K562 (cell line): ENCODE measurements around the gene SNRNP70. TPM values are rescaled to one million over a fixed set of nuclear protein-coding genes. Genes with fewer than 3 reads are reported as not detected.
A peak's percentile ranks its signal among the peaks of the same experiment; 100 is the strongest.

ENCODE experiments used
- CHD1 ChIP-seq: fragments of 200-600 bp; sonication (generic); IDR thresholded peaks from one replicate; pipeline ENCODE4 v1.6.1; 2012; ENCODE audit warnings: mild to moderate bottlenecking, moderate library complexity, low read length, inconsistent platforms
- CXXC5 ChIP-seq: fragments of 250-450 bp; sonication (Bioruptor Pico); IDR thresholded peaks from 2 replicates; pipeline ENCODE4 v1.8.0; 2022; ENCODE audit warnings: inconsistent platforms, mild to moderate bottlenecking, moderate library complexity
- ETV1 ChIP-seq: fragments of 450-650 bp; conservative IDR thresholded peaks from 2 replicates; pipeline ENCODE4 v1.6.1; 2016; ENCODE audit warnings: missing genetic modification characterization, control low read depth, low read depth, missing compliant biosample characterization
- HCFC1 ChIP-seq: IDR thresholded peaks from 2 replicates; pipeline ENCODE4 v1.6.1; 2012; ENCODE audit warnings: low read depth, low read length, improper control_type of control experiment
- MEF2D ChIP-seq: conservative IDR thresholded peaks from 2 replicates; pipeline ENCODE4 v1.6.1; 2016; ENCODE audit warnings: low read depth, missing genetic modification characterization, missing compliant biosample characterization
- NUFIP1 ChIP-seq: fragments of 450-650 bp; IDR thresholded peaks from 2 replicates; pipeline ENCODE4 v1.6.1; 2018; ENCODE audit not compliant: partially characterized antibody
- RBM14 ChIP-seq: fragments of 200-400 bp; formaldehyde crosslinking; IDR thresholded peaks from 2 replicates; pipeline ENCODE4 v1.6.1; 2018; ENCODE audit warnings: low read depth, mild to moderate bottlenecking, low read length, moderate library complexity, borderline replicate concordance; ENCODE audit not compliant: insufficient read depth
- TEAD4 ChIP-seq, 2 experiments: sonication (generic) in 1 of 2; formaldehyde crosslinking in 1 of 2; IDR thresholded peaks; 2 replicates each; pipeline versions ENCODE4 v1.6.1 to v1.8.0; 2012 to 2022; ENCODE audit warnings: borderline replicate concordance in 1 of 2, inconsistent platforms in 1 of 2, low read length in 1 of 2, mild to moderate bottlenecking in 1 of 2, missing genetic modification reagents in 1 of 2
- XRCC5 ChIP-seq: fragments of 200-400 bp; formaldehyde crosslinking; IDR thresholded peaks from 2 replicates; pipeline ENCODE4 v1.6.1; 2017; ENCODE audit warnings: low read depth, mild to moderate bottlenecking, low read length
- ZBTB1 ChIP-seq: sonication (generic); formaldehyde crosslinking; IDR thresholded peaks from 2 replicates; pipeline ENCODE4 v1.8.1; 2023; ENCODE audit warnings: missing genetic modification reagents, low read depth, mild to moderate bottlenecking, borderline replicate concordance
- ZKSCAN3 ChIP-seq: fragments of 250-450 bp; sonication (Bioruptor Pico); IDR thresholded peaks from 2 replicates; pipeline ENCODE4 v1.4.0; 2020
- ZNF232 ChIP-seq: sonication (generic); formaldehyde crosslinking; IDR thresholded peaks from 2 replicates; pipeline ENCODE4 v1.8.0; 2022; ENCODE audit warnings: mild to moderate bottlenecking, missing genetic modification reagents
- ZNF263 ChIP-seq: sonication (generic); formaldehyde crosslinking; IDR thresholded peaks from 2 replicates; pipeline ENCODE4 v1.8.0; 2022; ENCODE audit warnings: mild to moderate bottlenecking, missing genetic modification reagents, borderline replicate concordance
- ZNF717 ChIP-seq: fragments of 250-450 bp; sonication (Bioruptor Pico); IDR thresholded peaks from 2 replicates; pipeline ENCODE4 v1.5.0; 2021
- ZNF75A ChIP-seq: fragments of 450-650 bp; formaldehyde crosslinking; IDR thresholded peaks from 2 replicates; pipeline ENCODE4 v1.4.0; 2020; ENCODE audit warnings: mild to moderate bottlenecking
- ZNF77 ChIP-seq: fragments of 250-450 bp; sonication (Bioruptor Pico); IDR thresholded peaks from 2 replicates; pipeline ENCODE4 v1.5.0; 2020
- polyA plus RNA-seq, 8 experiments: library from polyadenylated mRNA; depleted of rRNA in 4 of 8; stranded (reverse) in 5 of 8; unstranded in 3 of 8; fragments of >200 nt; fragmentation: Nextera tagmentation in 2 of 8; fragmentation: Illumina TruSeq in 1 of 8; extraction: Ambion mirVana in 2 of 8; extraction: Trizol in 1 of 8; gene quantifications; 2 replicates each; pipeline versions ENCODE4 v1.2.1 to v1.2.3, GENCODE V29; 2011 to 2014; ENCODE audit warnings: inconsistent platforms in 1 of 8, missing spikeins in 1 of 8
- total RNA-seq, 7 experiments: library from RNA; depleted of rRNA in 6 of 7; stranded (reverse); fragments of >200 nt in 6 of 7; fragmentation: Illumina TruSeq in 2 of 7; extraction: Trizol in 2 of 7; gene quantifications; 2 replicates each; pipeline versions ENCODE4 v1.2.1 to v1.2.3, GENCODE V29; 2011 to 2021; ENCODE audit warnings: low replicate concordance in 1 of 7
- TF ChIP-seq, protein P1 (sequence below): sonication (generic); formaldehyde crosslinking; IDR thresholded peaks from 2 replicates; pipeline ENCODE4 v1.8.1; 2023; ENCODE audit warnings: missing genetic modification reagents, mild to moderate bottlenecking, borderline replicate concordance
- TF ChIP-seq, protein P2 (sequence below), 2 experiments: fragments of 450-650 bp in 1 of 2; sonication (generic) in 1 of 2; formaldehyde crosslinking; conservative IDR thresholded peaks; 2 replicates each; pipeline versions ENCODE4 v1.4.0 to v1.8.1; 2020 to 2022; ENCODE audit warnings: mild to moderate bottlenecking in 1 of 2, missing genetic modification reagents in 1 of 2
- TF ChIP-seq, protein P3 (sequence below): fragments of 250-450 bp; sonication (Bioruptor Pico); IDR thresholded peaks from 2 replicates; pipeline ENCODE4 v1.8.0; 2022; ENCODE audit warnings: inconsistent platforms, mild to moderate bottlenecking, moderate library complexity, borderline replicate concordance
- TF ChIP-seq, protein P4 (sequence below): IDR thresholded peaks from 2 replicates; pipeline ENCODE4 v1.6.1; 2012; ENCODE audit warnings: low read depth, low read length, improper control_type of control experiment, borderline replicate concordance

Gene SNRNP70
- total and polyA plus RNA-seq, 9 of the 15 experiments (the other 6 are each of a cell fraction or from before 2014, with no cell fraction given), result 2.8 to 496 (median 136) TPM

DNA sequence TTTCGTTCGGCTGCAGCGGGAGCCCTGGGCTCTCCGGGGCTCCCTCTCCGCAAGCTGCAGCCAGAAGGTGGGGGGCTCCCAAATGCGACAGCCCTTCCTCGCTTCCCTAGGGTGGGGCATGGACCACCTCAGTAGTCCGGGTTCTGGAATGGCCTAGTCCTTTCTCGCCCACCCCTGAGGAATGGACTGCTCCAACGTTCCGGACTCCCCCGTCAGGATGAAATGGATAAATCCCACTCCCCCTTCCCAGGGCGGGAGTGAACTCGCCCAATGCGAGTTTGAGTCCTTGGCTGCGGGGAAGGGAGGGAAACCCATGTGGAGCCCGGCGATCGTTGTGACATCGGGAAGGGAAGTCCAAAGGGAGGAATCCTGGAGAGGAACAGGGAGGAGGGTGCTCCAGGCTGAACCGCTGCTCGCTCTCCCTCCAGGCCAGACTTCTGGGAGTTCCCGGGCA, 64.4 kb downstream of the SNRNP70 start (continued):
- TF ChIP-seq, protein P1, sequence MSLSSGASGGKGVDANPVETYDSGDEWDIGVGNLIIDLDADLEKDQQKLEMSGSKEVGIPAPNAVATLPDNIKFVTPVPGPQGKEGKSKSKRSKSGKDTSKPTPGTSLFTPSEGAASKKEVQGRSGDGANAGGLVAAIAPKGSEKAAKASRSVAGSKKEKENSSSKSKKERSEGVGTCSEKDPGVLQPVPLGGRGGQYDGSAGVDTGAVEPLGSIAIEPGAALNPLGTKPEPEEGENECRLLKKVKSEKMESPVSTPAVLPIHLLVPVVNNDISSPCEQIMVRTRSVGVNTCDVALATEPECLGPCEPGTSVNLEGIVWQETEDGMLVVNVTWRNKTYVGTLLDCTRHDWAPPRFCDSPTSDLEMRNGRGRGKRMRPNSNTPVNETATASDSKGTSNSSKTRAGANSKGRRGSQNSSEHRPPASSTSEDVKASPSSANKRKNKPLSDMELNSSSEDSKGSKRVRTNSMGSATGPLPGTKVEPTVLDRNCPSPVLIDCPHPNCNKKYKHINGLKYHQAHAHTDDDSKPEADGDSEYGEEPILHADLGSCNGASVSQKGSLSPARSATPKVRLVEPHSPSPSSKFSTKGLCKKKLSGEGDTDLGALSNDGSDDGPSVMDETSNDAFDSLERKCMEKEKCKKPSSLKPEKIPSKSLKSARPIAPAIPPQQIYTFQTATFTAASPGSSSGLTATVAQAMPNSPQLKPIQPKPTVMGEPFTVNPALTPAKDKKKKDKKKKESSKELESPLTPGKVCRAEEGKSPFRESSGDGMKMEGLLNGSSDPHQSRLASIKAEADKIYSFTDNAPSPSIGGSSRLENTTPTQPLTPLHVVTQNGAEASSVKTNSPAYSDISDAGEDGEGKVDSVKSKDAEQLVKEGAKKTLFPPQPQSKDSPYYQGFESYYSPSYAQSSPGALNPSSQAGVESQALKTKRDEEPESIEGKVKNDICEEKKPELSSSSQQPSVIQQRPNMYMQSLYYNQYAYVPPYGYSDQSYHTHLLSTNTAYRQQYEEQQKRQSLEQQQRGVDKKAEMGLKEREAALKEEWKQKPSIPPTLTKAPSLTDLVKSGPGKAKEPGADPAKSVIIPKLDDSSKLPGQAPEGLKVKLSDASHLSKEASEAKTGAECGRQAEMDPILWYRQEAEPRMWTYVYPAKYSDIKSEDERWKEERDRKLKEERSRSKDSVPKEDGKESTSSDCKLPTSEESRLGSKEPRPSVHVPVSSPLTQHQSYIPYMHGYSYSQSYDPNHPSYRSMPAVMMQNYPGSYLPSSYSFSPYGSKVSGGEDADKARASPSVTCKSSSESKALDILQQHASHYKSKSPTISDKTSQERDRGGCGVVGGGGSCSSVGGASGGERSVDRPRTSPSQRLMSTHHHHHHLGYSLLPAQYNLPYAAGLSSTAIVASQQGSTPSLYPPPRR (CRISPR knock-in tag), result no peak
- TF ChIP-seq ZNF717 (no peak), RBM14 (no peak), HCFC1 (no peak), CHD1 (peak; percentile 96), CXXC5 (no peak), XRCC5 (0 out of 2 replicates have a peak, but pooled peaks have one; percentile 11), ZNF77 (no peak), ZNF232 (0 out of 2 replicates have a peak, but pooled peaks have one; percentile 12), ETV1 (tag) (peak; percentile 65), ZNF263 (no peak), MEF2D (tag) (no peak), ZNF75A (no peak), ZKSCAN3 (CRISPR knock-in tag) (no peak), ZBTB1 (CRISPR knock-in tag) (0 out of 2 replicates have a peak, but pooled peaks have one; percentile 37), TEAD4 (IDR thresholded peaks at IDR 0.05; ENCODE audit: low read length) (peak; percentile 4; the same call in 1 of the 2 replicates), TEAD4 (CRISPR knock-in tag; IDR thresholded peaks at IDR 0.05; ENCODE audit: borderline replicate concordance) (no peak), NUFIP1 (peak; percentile 62)
- TF ChIP-seq, protein P2, sequence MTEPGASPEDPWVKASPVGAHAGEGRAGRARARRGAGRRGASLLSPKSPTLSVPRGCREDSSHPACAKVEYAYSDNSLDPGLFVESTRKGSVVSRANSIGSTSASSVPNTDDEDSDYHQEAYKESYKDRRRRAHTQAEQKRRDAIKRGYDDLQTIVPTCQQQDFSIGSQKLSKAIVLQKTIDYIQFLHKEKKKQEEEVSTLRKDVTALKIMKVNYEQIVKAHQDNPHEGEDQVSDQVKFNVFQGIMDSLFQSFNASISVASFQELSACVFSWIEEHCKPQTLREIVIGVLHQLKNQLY (CRISPR knock-in tag; conservative IDR thresholded peaks at IDR 0.05), result 0 out of 4 replicates have a peak, but pooled peaks of 1 of the 2 experiments have one; percentile 56
- TF ChIP-seq, protein P3, sequence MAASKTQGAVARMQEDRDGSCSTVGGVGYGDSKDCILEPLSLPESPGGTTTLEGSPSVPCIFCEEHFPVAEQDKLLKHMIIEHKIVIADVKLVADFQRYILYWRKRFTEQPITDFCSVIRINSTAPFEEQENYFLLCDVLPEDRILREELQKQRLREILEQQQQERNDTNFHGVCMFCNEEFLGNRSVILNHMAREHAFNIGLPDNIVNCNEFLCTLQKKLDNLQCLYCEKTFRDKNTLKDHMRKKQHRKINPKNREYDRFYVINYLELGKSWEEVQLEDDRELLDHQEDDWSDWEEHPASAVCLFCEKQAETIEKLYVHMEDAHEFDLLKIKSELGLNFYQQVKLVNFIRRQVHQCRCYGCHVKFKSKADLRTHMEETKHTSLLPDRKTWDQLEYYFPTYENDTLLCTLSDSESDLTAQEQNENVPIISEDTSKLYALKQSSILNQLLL (CRISPR knock-in tag), result no peak
- TF ChIP-seq, protein P4, sequence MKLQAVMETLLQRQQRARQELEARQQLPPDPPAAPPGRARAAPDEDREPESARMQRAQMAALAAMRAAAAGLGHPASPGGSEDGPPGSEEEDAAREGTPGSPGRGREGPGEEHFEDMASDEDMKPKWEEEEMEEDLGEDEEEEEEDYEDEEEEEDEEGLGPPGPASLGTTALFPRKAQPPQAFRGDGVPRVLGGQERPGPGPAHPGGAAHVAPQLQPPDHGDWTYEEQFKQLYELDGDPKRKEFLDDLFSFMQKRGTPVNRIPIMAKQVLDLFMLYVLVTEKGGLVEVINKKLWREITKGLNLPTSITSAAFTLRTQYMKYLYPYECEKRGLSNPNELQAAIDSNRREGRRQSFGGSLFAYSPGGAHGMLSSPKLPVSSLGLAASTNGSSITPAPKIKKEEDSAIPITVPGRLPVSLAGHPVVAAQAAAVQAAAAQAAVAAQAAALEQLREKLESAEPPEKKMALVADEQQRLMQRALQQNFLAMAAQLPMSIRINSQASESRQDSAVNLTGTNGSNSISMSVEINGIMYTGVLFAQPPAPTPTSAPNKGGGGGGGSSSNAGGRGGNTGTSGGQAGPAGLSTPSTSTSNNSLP, result no peak
